CD4-positive, alpha-beta memory T cell (primary cell): ENCODE results near the gene ZNF341. TPM values are rescaled to one million over a fixed set of nuclear protein-coding genes. Genes with fewer than 3 reads are reported as not detected.

Experiments
- CTCF ChIA-PET: fragments of 350-600 bp; sonication (Branson Sonifier 250); formaldehyde crosslinking; loops from one replicate; lab custom pipeline; 2021; ENCODE audit warnings: inconsistent platforms; ENCODE audit not compliant: partially characterized antibody; lab: Charles Lee
- POLR2A ChIA-PET: fragments of 350-600 bp; sonication (Branson Sonifier 250); formaldehyde crosslinking; loops from one replicate; lab custom pipeline; 2021; ENCODE audit not compliant: partially characterized antibody; lab: Charles Lee
- DNase-seq, 5 donors: peaks; one replicate each; pipeline versions ENCODE4 v3.0.0 to v3.0.0-alpha.2; 2020 to 2022; ENCODE audit warnings: mixed read lengths in 1 of 5
- H3K27ac ChIP-seq: one replicate; pipeline ENCODE4 v1.7.0; 2013; ENCODE audit warnings: low read depth, low read length
- H3K27me3 ChIP-seq: 2 replicates; pipeline ENCODE4 v1.7.0; 2013; ENCODE audit warnings: mild to moderate bottlenecking, low read length, moderate library complexity; ENCODE audit not compliant: insufficient read depth
- H3K36me3 ChIP-seq: 2 replicates; pipeline ENCODE4 v1.7.0; 2013; ENCODE audit warnings: mild to moderate bottlenecking, low read length, moderate library complexity; ENCODE audit not compliant: insufficient read depth
- H3K4me1 ChIP-seq: 2 replicates; pipeline ENCODE4 v1.7.0; 2013; ENCODE audit warnings: mild to moderate bottlenecking, low read length, moderate library complexity; ENCODE audit not compliant: insufficient read depth
- H3K4me3 ChIP-seq, 2 donors: one replicate each; pipeline ENCODE4 v1.7.0; 2013; ENCODE audit warnings: low read length in 2 of 2, mild to moderate bottlenecking in 1 of 2
- H3K9me3 ChIP-seq, 2 donors: one replicate each; pipeline ENCODE4 v1.7.0; 2013; ENCODE audit warnings: low read length in 2 of 2, control low read depth in 1 of 2; ENCODE audit not compliant: control insufficient read depth in 1 of 2
- H3K27ac Mint-ChIP-seq, 7 donors: one replicate each; pipeline ENCODE4 v1.8.0; 2020 to 2021; ENCODE audit warnings: mixed read lengths in 7 of 7, mild to moderate bottlenecking in 6 of 7, inconsistent platforms in 3 of 7, moderate library complexity in 3 of 7
- H3K27me3 Mint-ChIP-seq, 2 donors: one replicate each; pipeline ENCODE4 v1.8.0; 2020 to 2021; ENCODE audit warnings: mixed read lengths in 2 of 2
- H3K36me3 Mint-ChIP-seq, 2 donors: one replicate each; pipeline ENCODE4 v1.8.0; 2020 to 2021; ENCODE audit warnings: mixed read lengths in 2 of 2, inconsistent platforms in 1 of 2, mild to moderate bottlenecking in 1 of 2
- H3K4me1 Mint-ChIP-seq, 4 donors: one replicate each; pipeline ENCODE4 v1.8.0; 2020 to 2021; ENCODE audit warnings: mixed read lengths in 4 of 4, mild to moderate bottlenecking in 1 of 4
- H3K4me3 Mint-ChIP-seq, 8 donors: one replicate each; pipeline ENCODE4 v1.8.0; 2020 to 2021; ENCODE audit warnings: mixed read lengths in 8 of 8, mild to moderate bottlenecking in 7 of 8, moderate library complexity in 6 of 8, inconsistent platforms in 3 of 8
- H3K9me3 Mint-ChIP-seq, 8 donors: one replicate each; pipeline ENCODE4 v1.8.0; 2020 to 2021; ENCODE audit warnings: mixed read lengths in 8 of 8, mild to moderate bottlenecking in 5 of 8, inconsistent platforms in 3 of 8, moderate library complexity in 1 of 8
- intact Hi-C: fragments of 100-400 bp; cut with micrococcal nuclease; formaldehyde crosslinking; loops from one replicate; pipeline ENCODE4 v1.15.1; 2023
- polyA plus RNA-seq, 2 donors: library from polyadenylated mRNA; unstranded; fragments of 300-500 nt; fragmentation: Illumina TruSeq; gene quantifications; one replicate each; pipeline ENCODE4 v1.2.3, GENCODE V29; 2021
- total RNA-seq, 2 experiments: library from RNA; stranded (reverse); gene quantifications; one replicate each; pipeline ENCODE4 v1.2.3, GENCODE V29; 2021

ZNF341 gene
- total and polyA plus RNA-seq, 4 experiments from 2014 or later = 1.5 to 5.0 (median 3.6) TPM

GRCh38 chr20:33766686-33767085 is 34.9 kb downstream of the ZNF341 start:
- no peak overlapping the region for H3K27ac Mint-ChIP-seq
- H3K4me3 Mint-ChIP-seq = no peak overlapping the region
- intact Hi-C loops = no loop called here
- DNase-seq = no peak
- peaks cover 16 to 18% of the 10 kb centered on the region in 2 donors for H3K36me3 Mint-ChIP-seq
- Histone ChIP-seq H3K4me1 (no peaks in the 10 kb centered on the region), H3K27ac (no peak overlapping the region), H3K27me3 (no peaks in the 10 kb centered on the region), H3K9me3 (no peaks in the 10 kb centered on the region), H3K36me3 (peaks cover 4% of the 10 kb centered on the region), H3K4me3 (no peak overlapping the region)
- no peaks in the 10 kb centered on the region for H3K27me3 Mint-ChIP-seq
- H3K9me3 Mint-ChIP-seq = no peaks in the 10 kb centered on the region
- ChIA-PET POLR2A (no interaction called here), CTCF (no interaction called here)
- H3K4me1 Mint-ChIP-seq = no peaks in the 10 kb centered on the region

- Mint-ChIP-seq H3K36me3 (peaks cover 18 to 21% of the 10 kb centered on the region in 2 donors), H3K4me3 (no peak overlapping the region), H3K27me3 (no peaks in the 10 kb centered on the region), H3K4me1 (peaks cover 0 to 2% (median 0%) of the 10 kb centered on the region in 4 donors), H3K27ac (no peak overlapping the region), H3K9me3 (no peaks in the 10 kb centered on the region)
- DNase-seq = no peak
- Histone ChIP-seq H3K27me3 (no peaks in the 10 kb centered on the region), H3K27ac (no peak overlapping the region), H3K36me3 (peaks cover 4% of the 10 kb centered on the region), H3K9me3 (no peaks in the 10 kb centered on the region), H3K4me1 (no peaks in the 10 kb centered on the region), H3K4me3 (no peak overlapping the region)
- intact Hi-C loops = no loop called here
- POLR2A ChIA-PET = no interaction called here
- CTCF ChIA-PET = no interaction called here
Observed at GRCh38 chr20:33767777-33768138, 36.0 kb downstream of the ZNF341 start.

GRCh38 chr20:33769043-33769442 is 37.2 kb downstream of the ZNF341 start:
- peak overlapping the region in 1 of 7 donors; percentile 35 for H3K27ac Mint-ChIP-seq

GRCh38 chr20:33770005-33770404 is 38.2 kb downstream of the ZNF341 start:
- intact Hi-C loops = no loop called here
- H3K27me3 Mint-ChIP-seq = no peaks in the 10 kb centered on the region

More at GRCh38 chr20:33769043-33769442, 37.2 kb downstream of the ZNF341 start:
- H3K27me3 Mint-ChIP-seq = no peaks in the 10 kb centered on the region
- H3K9me3 Mint-ChIP-seq = no peaks in the 10 kb centered on the region
- peaks cover 0 to 2% (median 0%) of the 10 kb centered on the region in 4 donors for H3K4me1 Mint-ChIP-seq
- Histone ChIP-seq H3K27ac (no peak overlapping the region), H3K4me1 (no peaks in the 10 kb centered on the region), H3K9me3 (no peaks in the 10 kb centered on the region), H3K27me3 (no peaks in the 10 kb centered on the region), H3K4me3 (no peak overlapping the region), H3K36me3 (peaks cover 4% of the 10 kb centered on the region)
- peaks cover 16 to 18% of the 10 kb centered on the region in 2 donors for H3K36me3 Mint-ChIP-seq
- ChIA-PET CTCF (no interaction called here), POLR2A (no interaction called here)
- H3K4me3 Mint-ChIP-seq = no peak overlapping the region
- DNase-seq = no peak
- intact Hi-C loops = no loop called here

GRCh38 chr20:33771938-33772337 is 40.1 kb downstream of the ZNF341 start:
- Histone ChIP-seq H3K9me3 (no peaks in the 10 kb centered on the region), H3K4me1 (no peaks in the 10 kb centered on the region), H3K4me3 (no peak overlapping the region), H3K36me3 (peaks cover 2% of the 10 kb centered on the region), H3K27ac (no peak overlapping the region), H3K27me3 (no peaks in the 10 kb centered on the region)
- ChIA-PET POLR2A (no interaction called here), CTCF (no interaction called here)
- no peaks in the 10 kb centered on the region for H3K27me3 Mint-ChIP-seq
- intact Hi-C loops = no loop called here
- peaks cover 16 to 18% of the 10 kb centered on the region in 2 donors for H3K36me3 Mint-ChIP-seq
- no peak for DNase-seq
- no peak overlapping the region for H3K4me3 Mint-ChIP-seq
- no peak overlapping the region for H3K27ac Mint-ChIP-seq
- H3K9me3 Mint-ChIP-seq = no peaks in the 10 kb centered on the region
- peaks cover 0 to 2% (median 0%) of the 10 kb centered on the region in 4 donors for H3K4me1 Mint-ChIP-seq

More at GRCh38 chr20:33770005-33770404, 38.2 kb downstream of the ZNF341 start:
- DNase-seq = no peak
- H3K36me3 ChIP-seq = peaks cover 4% of the 10 kb centered on the region
- CTCF ChIA-PET = interaction anchor here (0.9 kb wide), 1 partner anchor 22 kb away, joined by 3 read pairs; no protein-coding TSS in a partner anchor
- H3K9me3 Mint-ChIP-seq = no peaks in the 10 kb centered on the region
- H3K4me1 Mint-ChIP-seq = peaks cover 0 to 2% (median 0%) of the 10 kb centered on the region in 4 donors
- H3K36me3 Mint-ChIP-seq = peaks cover 17 to 18% of the 10 kb centered on the region in 2 donors
- POLR2A ChIA-PET = no interaction called here
- H3K4me1 ChIP-seq = no peaks in the 10 kb centered on the region
- no peak overlapping the region for H3K4me3 Mint-ChIP-seq
- no peak overlapping the region for H3K27ac ChIP-seq
- no peak overlapping the region for H3K4me3 ChIP-seq
- H3K9me3 ChIP-seq = no peaks in the 10 kb centered on the region
- no peaks in the 10 kb centered on the region for H3K27me3 ChIP-seq
- H3K27ac Mint-ChIP-seq = no peak overlapping the region

- no peak overlapping the region for H3K27ac ChIP-seq
- no peak for DNase-seq
- no peaks in the 10 kb centered on the region for H3K27me3 ChIP-seq
- H3K4me3 Mint-ChIP-seq = no peak overlapping the region
- no peaks in the 10 kb centered on the region for H3K9me3 Mint-ChIP-seq
- H3K4me1 Mint-ChIP-seq = peaks cover 0 to 2% (median 0%) of the 10 kb centered on the region in 4 donors
- peak overlapping the region in 2 of 7 donors; percentile 8 to 16 for H3K27ac Mint-ChIP-seq
- no peaks in the 10 kb centered on the region for H3K9me3 ChIP-seq
- no peaks in the 10 kb centered on the region for H3K4me1 ChIP-seq
- peaks cover 13 to 17% of the 10 kb centered on the region in 2 donors for H3K36me3 Mint-ChIP-seq
- no peaks in the 10 kb centered on the region for H3K36me3 ChIP-seq
- ChIA-PET POLR2A (no interaction called here), CTCF (no interaction called here)
- no peak overlapping the region for H3K4me3 ChIP-seq
- H3K27me3 Mint-ChIP-seq = no peaks in the 10 kb centered on the region
- intact Hi-C loops = no loop called here
Observed at GRCh38 chr20:33772439-33772838, 40.6 kb downstream of the ZNF341 start.

- Mint-ChIP-seq H3K27me3 (no peaks in the 10 kb centered on the region), H3K36me3 (peaks cover 12 to 13% of the 10 kb centered on the region in 2 donors), H3K4me3 (no peak overlapping the region), H3K4me1 (peaks cover under 1 to 2% (median 2%) of the 10 kb centered on the region in 4 donors), H3K9me3 (no peaks in the 10 kb centered on the region), H3K27ac (no peak overlapping the region)
- no peak overlapping the region for H3K27ac ChIP-seq
- H3K4me1 ChIP-seq = peaks cover 2% of the 10 kb centered on the region
- no peaks in the 10 kb centered on the region for H3K27me3 ChIP-seq
- CTCF ChIA-PET = no interaction called here
- no peak overlapping the region for H3K4me3 ChIP-seq
- DNase-seq = no peak
- intact Hi-C loops = no loop called here
- no peaks in the 10 kb centered on the region for H3K9me3 ChIP-seq
- POLR2A ChIA-PET = no interaction called here
- no peaks in the 10 kb centered on the region for H3K36me3 ChIP-seq
Observed at GRCh38 chr20:33773412-33774089, 41.8 kb downstream of the ZNF341 start.
